Body of pancreas (tissue), 4 donors: Measurements from ENCODE around the gene MRPL55.

Experiments
- POLR2A ChIP-seq, 3 donors: fragments of 450-650 bp; IDR thresholded peaks; one replicate each; pipeline ENCODE4 v1.6.1; 2016; ENCODE audit warnings: antibody characterized with exemption in 3 of 3, mild to moderate bottlenecking in 2 of 3
- TF ChIP-seq, protein P1 (sequence below), 7 experiments: fragments of 450-650 bp in 4 of 7; fragments of 200-600 bp in 3 of 7; sonication (generic) in 3 of 7; IDR thresholded peaks; one replicate each; pipeline ENCODE4 v1.5.1; 2016 to 2019; ENCODE audit warnings: antibody characterized with exemption in 7 of 7

DNA sequence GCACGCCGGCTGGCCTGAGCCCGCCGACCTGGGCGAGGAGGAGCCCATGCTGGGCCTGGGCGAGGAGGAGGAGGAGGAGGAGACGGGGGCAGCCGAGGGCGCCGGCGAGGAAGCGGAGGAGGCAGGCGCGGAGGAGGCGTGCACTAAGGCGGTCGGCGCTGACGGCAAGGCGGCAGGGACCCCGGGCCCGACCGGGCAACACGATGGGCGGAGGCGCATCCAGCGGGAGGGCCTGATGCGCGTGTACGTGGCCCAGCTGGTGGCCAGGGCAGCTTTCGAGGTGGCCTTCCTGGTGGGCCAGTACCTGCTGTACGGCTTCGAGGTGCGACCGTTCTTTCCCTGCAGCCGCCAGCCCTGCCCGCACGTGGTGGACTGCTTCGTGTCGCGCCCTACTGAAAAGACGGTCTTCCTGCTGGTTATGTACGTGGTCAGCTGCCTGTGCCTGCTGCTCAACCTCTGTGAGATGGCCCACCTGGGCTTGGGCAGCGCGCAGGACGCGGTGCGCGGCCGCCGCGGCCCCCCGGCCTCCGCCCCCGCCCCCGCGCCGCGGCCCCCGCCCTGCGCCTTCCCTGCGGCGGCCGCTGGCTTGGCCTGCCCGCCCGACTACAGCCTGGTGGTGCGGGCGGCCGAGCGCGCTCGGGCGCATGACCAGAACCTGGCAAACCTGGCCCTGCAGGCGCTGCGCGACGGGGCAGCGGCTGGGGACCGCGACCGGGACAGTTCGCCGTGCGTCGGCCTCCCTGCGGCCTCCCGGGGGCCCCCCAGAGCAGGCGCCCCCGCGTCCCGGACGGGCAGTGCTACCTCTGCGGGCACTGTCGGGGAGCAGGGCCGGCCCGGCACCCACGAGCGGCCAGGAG is 49.3 kb upstream of the MRPL55 start:
- TF ChIP-seq, protein P1, sequence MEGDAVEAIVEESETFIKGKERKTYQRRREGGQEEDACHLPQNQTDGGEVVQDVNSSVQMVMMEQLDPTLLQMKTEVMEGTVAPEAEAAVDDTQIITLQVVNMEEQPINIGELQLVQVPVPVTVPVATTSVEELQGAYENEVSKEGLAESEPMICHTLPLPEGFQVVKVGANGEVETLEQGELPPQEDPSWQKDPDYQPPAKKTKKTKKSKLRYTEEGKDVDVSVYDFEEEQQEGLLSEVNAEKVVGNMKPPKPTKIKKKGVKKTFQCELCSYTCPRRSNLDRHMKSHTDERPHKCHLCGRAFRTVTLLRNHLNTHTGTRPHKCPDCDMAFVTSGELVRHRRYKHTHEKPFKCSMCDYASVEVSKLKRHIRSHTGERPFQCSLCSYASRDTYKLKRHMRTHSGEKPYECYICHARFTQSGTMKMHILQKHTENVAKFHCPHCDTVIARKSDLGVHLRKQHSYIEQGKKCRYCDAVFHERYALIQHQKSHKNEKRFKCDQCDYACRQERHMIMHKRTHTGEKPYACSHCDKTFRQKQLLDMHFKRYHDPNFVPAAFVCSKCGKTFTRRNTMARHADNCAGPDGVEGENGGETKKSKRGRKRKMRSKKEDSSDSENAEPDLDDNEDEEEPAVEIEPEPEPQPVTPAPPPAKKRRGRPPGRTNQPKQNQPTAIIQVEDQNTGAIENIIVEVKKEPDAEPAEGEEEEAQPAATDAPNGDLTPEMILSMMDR (IDR thresholded peaks at IDR 0.05): no peak
- no peak for TF ChIP-seq POLR2A (IDR thresholded peaks at IDR 0.05)
